OCI-LY1 (cell line): ENCODE results near the gene GPR62.

Source experiments
- EZH2 ChIP-seq: fragments of 200-600 bp; sonication (generic), shearing (Covaris generic); IDR thresholded peaks from 2 replicates; pipeline ENCODE4 v1.8.0; 2017; ENCODE audit warnings: borderline replicate concordance, mixed run types, mild to moderate bottlenecking, antibody characterized with exemption, low read length, moderate library complexity, mixed read lengths
- TF ChIP-seq, protein P1 (sequence below): fragments of 200-600 bp; sonication (generic), shearing (Covaris generic); IDR thresholded peaks from 2 replicates; pipeline ENCODE4 v1.5.1; 2017; ENCODE audit warnings: mild to moderate bottlenecking, antibody characterized with exemption, low read length, moderate library complexity, mixed read lengths

DNA sequence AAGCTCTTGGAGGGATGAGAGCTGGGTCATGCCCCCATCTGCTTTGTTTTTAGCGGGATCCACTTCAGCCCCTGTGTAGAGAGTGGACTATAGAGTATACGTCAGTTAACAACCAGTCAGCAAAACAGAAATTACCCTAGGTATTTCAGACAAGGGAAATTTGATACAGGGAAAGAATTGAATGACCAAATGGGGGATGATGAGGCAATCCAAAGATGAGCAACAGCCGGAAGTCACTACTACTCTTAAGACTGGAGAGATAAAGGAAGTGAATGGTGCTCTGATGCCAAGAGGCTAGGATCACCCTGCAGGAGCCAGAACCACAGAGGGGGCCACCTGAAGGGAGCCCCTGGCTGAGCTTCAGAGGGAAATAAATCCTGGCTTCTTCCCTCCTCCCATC is 1.7 kb upstream of the GPR62 start:
- TF ChIP-seq, protein P1, sequence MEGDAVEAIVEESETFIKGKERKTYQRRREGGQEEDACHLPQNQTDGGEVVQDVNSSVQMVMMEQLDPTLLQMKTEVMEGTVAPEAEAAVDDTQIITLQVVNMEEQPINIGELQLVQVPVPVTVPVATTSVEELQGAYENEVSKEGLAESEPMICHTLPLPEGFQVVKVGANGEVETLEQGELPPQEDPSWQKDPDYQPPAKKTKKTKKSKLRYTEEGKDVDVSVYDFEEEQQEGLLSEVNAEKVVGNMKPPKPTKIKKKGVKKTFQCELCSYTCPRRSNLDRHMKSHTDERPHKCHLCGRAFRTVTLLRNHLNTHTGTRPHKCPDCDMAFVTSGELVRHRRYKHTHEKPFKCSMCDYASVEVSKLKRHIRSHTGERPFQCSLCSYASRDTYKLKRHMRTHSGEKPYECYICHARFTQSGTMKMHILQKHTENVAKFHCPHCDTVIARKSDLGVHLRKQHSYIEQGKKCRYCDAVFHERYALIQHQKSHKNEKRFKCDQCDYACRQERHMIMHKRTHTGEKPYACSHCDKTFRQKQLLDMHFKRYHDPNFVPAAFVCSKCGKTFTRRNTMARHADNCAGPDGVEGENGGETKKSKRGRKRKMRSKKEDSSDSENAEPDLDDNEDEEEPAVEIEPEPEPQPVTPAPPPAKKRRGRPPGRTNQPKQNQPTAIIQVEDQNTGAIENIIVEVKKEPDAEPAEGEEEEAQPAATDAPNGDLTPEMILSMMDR: no peak
- no peak for TF ChIP-seq EZH2
